Measurements from ENCODE around the gene USP28. TPM values are rescaled to one million over a fixed set of nuclear protein-coding genes. Genes with fewer than 3 reads are reported as not detected.
A peak's percentile ranks its signal among the peaks of the same experiment; 100 is the strongest.

Gene USP28
- total and polyA plus RNA-seq, 2 of the 8 experiments (the other 6 are each of a cell fraction or from before 2014, with no cell fraction given) = 82.6 to 119 TPM

DNA sequence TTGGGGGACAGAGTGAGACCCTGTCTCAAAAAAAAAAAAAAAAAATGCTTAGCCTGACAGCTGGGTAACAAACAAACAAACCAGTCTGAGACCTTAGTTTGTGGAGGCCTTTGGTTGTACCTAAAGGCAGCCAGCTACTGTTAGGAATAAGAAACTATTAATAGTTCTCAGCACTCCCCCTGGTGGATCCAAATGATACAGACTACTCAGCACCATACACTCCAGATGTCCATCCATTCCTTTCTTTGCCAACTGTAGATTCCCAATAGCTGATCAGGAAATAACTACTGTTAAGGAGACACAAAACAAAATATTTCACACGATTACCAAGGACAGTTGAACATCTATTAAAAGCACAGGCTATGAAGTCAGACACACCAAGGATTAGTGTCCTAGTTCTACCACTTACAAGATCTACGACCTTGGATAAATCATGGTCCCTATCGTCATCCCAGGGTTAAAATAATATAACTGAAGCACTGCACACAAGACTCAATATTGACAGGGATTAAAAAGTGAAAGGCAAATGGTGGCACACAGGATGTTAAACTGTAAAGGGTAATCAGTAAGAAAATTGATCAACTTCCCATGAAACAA, 78.6 kb downstream of the USP28 start:
- H2BK20ac ChIP-seq (ENCODE audit: low read length) = no peak overlapping the region
- H2BK5ac ChIP-seq (ENCODE audit: low read depth, low read length) = no peak overlapping the region
- H3K27me3 ChIP-seq (replicated peaks in 1 of 4; ENCODE audit: control insufficient read depth in 3 of 4, extremely low read depth in 1 of 4, insufficient read depth in 3 of 4, low read length in 3 of 4) = no peaks in the 10 kb centered on the region
- H4K8ac ChIP-seq (ENCODE audit: extremely low read depth, insufficient read depth, low read length) = no peak overlapping the region
- no peak overlapping the region for H2BK12ac ChIP-seq (ENCODE audit: low read depth, low read length)
- no peak overlapping the region for H3K9ac ChIP-seq (replicated peaks in 1 of 4; ENCODE audit: extremely low read depth in 1 of 4, low read depth in 3 of 4, low read length in 3 of 4)
- no peak overlapping the region for H3K23ac ChIP-seq (ENCODE audit: insufficient read length)
- TF ChIP-seq TCF12 (IDR thresholded peaks at IDR 0.05; ENCODE audit: low read depth, low read length) (no peak), KDM1A (IDR thresholded peaks at IDR 0.05; ENCODE audit: borderline replicate concordance, low read length) (no peak), BRCA1 (IDR thresholded peaks at IDR 0.05; ENCODE audit: low read depth, low read length) (no peak), CTBP2 (IDR thresholded peaks at IDR 0.05; ENCODE audit: borderline replicate concordance, insufficient read depth, insufficient read length, low read length) (no peak), RAD21 (IDR thresholded peaks at IDR 0.05 in 1 of 2, conservative IDR thresholded peaks at IDR 0.05 in 1 of 2; ENCODE audit: low read depth in 2 of 2, low read length in 2 of 2) (peak; percentile 23 to 49), POLR2AphosphoS5 (IDR thresholded peaks at IDR 0.05; ENCODE audit: low read depth, low read length) (peak; percentile 44; the same call in 1 of the 2 replicates), TBP (IDR thresholded peaks at IDR 0.05; ENCODE audit: low read depth, low read length) (no peak), SIRT6 (IDR thresholded peaks at IDR 0.05; ENCODE audit: low read length) (no peak)
- TF ChIP-seq, protein P1, sequence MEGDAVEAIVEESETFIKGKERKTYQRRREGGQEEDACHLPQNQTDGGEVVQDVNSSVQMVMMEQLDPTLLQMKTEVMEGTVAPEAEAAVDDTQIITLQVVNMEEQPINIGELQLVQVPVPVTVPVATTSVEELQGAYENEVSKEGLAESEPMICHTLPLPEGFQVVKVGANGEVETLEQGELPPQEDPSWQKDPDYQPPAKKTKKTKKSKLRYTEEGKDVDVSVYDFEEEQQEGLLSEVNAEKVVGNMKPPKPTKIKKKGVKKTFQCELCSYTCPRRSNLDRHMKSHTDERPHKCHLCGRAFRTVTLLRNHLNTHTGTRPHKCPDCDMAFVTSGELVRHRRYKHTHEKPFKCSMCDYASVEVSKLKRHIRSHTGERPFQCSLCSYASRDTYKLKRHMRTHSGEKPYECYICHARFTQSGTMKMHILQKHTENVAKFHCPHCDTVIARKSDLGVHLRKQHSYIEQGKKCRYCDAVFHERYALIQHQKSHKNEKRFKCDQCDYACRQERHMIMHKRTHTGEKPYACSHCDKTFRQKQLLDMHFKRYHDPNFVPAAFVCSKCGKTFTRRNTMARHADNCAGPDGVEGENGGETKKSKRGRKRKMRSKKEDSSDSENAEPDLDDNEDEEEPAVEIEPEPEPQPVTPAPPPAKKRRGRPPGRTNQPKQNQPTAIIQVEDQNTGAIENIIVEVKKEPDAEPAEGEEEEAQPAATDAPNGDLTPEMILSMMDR (IDR thresholded peaks at IDR 0.05; ENCODE audit: control extremely low read depth in 1 of 3, insufficient read depth in 1 of 3, low read depth in 1 of 3, low read length in 3 of 3) = peak in 2 of 3 experiments; percentile 53 to 66; a peak in 3 of 4 replicates
- H3K4me3 ChIP-seq (ENCODE audit: extremely low read depth in 1 of 4, insufficient read depth in 2 of 4, low read depth in 3 of 4, low read length in 4 of 4) = no peak overlapping the region
- H4K20me1 ChIP-seq (replicated peaks in 1 of 2; ENCODE audit: control insufficient read depth in 1 of 2, insufficient read depth in 2 of 2, low read length in 2 of 2) = peaks cover 2% of the 10 kb centered on the region in 2 experiments
- DNase-seq (ENCODE audit: low read depth in 1 of 2, low spot score in 2 of 2) = no peak
- WGBS, 2 experiments (ENCODE audit: extremely low coverage in 1 of 2, insufficient coverage in 1 of 2, insufficient read length in 1 of 2, insufficient replicate concordance in 2 of 2, low coverage in 1 of 2, low lambda C conversion rate in 2 of 2, missing lambda C conversion rate in 1 of 2) = 84% methylated on average over 3 of the region's 3 CpGs; no CpG with 5 or more reads in 1 of the 2 experiments
- no peak overlapping the region for H2AK5ac ChIP-seq (ENCODE audit: low read depth, low read length)
- no peak overlapping the region for H4K5ac ChIP-seq (ENCODE audit: insufficient read length, low read depth, low read length)
- no peak overlapping the region for H3K4me2 ChIP-seq (ENCODE audit: insufficient read depth in 1 of 2, low read depth in 2 of 2, low read length in 2 of 2)
- H3K23me2 ChIP-seq (ENCODE audit: low read depth, low read length) = no peaks in the 10 kb centered on the region; the same call in 1 of the 2 replicates
- no peak overlapping the region for H3K14ac ChIP-seq (ENCODE audit: insufficient read length)
- H4K91ac ChIP-seq (replicated peaks; ENCODE audit: insufficient read length, low read length) = no peak overlapping the region
- H3K79me2 ChIP-seq (ENCODE audit: control insufficient read depth in 1 of 2, insufficient read depth in 2 of 2, low read length in 2 of 2) = no peaks in the 10 kb centered on the region
- H2BK120ac ChIP-seq (replicated peaks; ENCODE audit: low read depth, low read length) = no peak overlapping the region
- FAIRE-seq = peak; percentile 84
- no peak overlapping the region for H3K4ac ChIP-seq (replicated peaks; ENCODE audit: insufficient read length, low read depth, low read length)
- ChIA-PET POLR2A (ENCODE audit: partially characterized antibody) (interaction anchor here (0.8 to 2.7 kb wide), 4 partner anchors 10 to 66 kb away, joined by 3 to 8 read pairs (median 4); partner anchors contain the start of gene ZW10), CTCF (ENCODE audit: partially characterized antibody) (interaction anchor here (0.6 to 2.9 kb wide), 25 partner anchors 8 to 1576 kb away, joined by 3 to 17 read pairs (median 4); partner anchors contain the start of genes HTR3A and ZW10)
- peaks cover 7 to 36% (median 30%) of the 10 kb centered on the region in 4 experiments for H3K36me3 ChIP-seq (ENCODE audit: control insufficient read depth in 2 of 4, insufficient read depth in 4 of 4, low read length in 3 of 4)
- no peaks in the 10 kb centered on the region for H3K79me1 ChIP-seq (ENCODE audit: low read depth, low read length)
- H2BK15ac ChIP-seq (ENCODE audit: low read length) = no peak overlapping the region
- 0 out of 4 replicates have a peak, but pooled peaks cover 0 to 4% of the 10 kb centered on the region in 2 experiments for H3K9me3 ChIP-seq (ENCODE audit: insufficient read depth in 2 of 2, low read depth in 1 of 2, low read length in 1 of 2)
- H3K27ac ChIP-seq (ENCODE audit: low read depth, low read length) = no peak overlapping the region
- no peaks in the 10 kb centered on the region for H3K4me1 ChIP-seq (replicated peaks in 1 of 4; ENCODE audit: control insufficient read depth in 3 of 4, insufficient read depth in 4 of 4, low read length in 3 of 4)
- H3K18ac ChIP-seq (ENCODE audit: extremely low read depth, low read length) = no peak overlapping the region
- no peak overlapping the region for H3K56ac ChIP-seq (replicated peaks; ENCODE audit: insufficient read length, low read depth, low read length)
- no peak overlapping the region for H2AFZ ChIP-seq (ENCODE audit: low read length)

Data from H1 (cell line).